ENCODE results near the gene ATG12. TPM values are rescaled to one million over a fixed set of nuclear protein-coding genes. Genes with fewer than 3 reads are reported as not detected.

The ATG12 gene
- total RNA-seq, 2 experiments from 2014 or later = 37.2 to 37.8 TPM

- no peak for TF ChIP-seq CTCF (IDR thresholded peaks at IDR 0.05)
- no peaks in the 10 kb centered on the region for H3K9me3 Mint-ChIP-seq
- intact Hi-C loops (cut with micrococcal nuclease) = no loop called here
- POLR2A ChIA-PET = no interaction called here
- H3K36me3 Mint-ChIP-seq (ENCODE audit: low read depth) = no peaks in the 10 kb centered on the region
- H3K4me3 Mint-ChIP-seq = no peak overlapping the region
- H3K4me1 Mint-ChIP-seq (ENCODE audit: low read depth) = no peaks in the 10 kb centered on the region
- no peak overlapping the region for H3K27ac Mint-ChIP-seq
- no peak for DNase-seq
- CTCF ChIA-PET = no interaction called here
- peaks cover 50% of the 10 kb centered on the region for H3K27me3 Mint-ChIP-seq
- ATAC-seq = no peak
These were observed 52.9 kb downstream of the ATG12 start for GRCh38 chr5:115788440-115788839.

GRCh38 chr5:115787426-115787825 lies 53.9 kb downstream of the ATG12 start:
- no peak for DNase-seq
- peaks cover 41% of the 10 kb centered on the region for H3K27me3 Mint-ChIP-seq
- no peak for TF ChIP-seq CTCF (IDR thresholded peaks at IDR 0.05)
- CTCF ChIA-PET = no interaction called here
- no peaks in the 10 kb centered on the region for H3K36me3 Mint-ChIP-seq (ENCODE audit: low read depth)
- H3K4me3 Mint-ChIP-seq = no peak overlapping the region
- intact Hi-C loops (cut with micrococcal nuclease) = no loop called here
- POLR2A ChIA-PET = no interaction called here
- H3K27ac Mint-ChIP-seq = no peak overlapping the region
- no peaks in the 10 kb centered on the region for H3K4me1 Mint-ChIP-seq (ENCODE audit: low read depth)
- no peaks in the 10 kb centered on the region for H3K9me3 Mint-ChIP-seq
- ATAC-seq = no peak

- intact Hi-C loops (cut with micrococcal nuclease) = no loop called here
- no peak for ATAC-seq
- ChIA-PET POLR2A (interaction anchor here (0.6 to 1.6 kb wide), 3 partner anchors 13 to 325 kb away, joined by 3 read pairs; no protein-coding TSS in a partner anchor), CTCF (interaction anchor here (1.5 kb wide), 1 partner anchor 12 kb away, joined by 7 read pairs; no protein-coding TSS in a partner anchor)
- Mint-ChIP-seq H3K36me3 (ENCODE audit: low read depth) (no peaks in the 10 kb centered on the region), H3K27me3 (peaks cover 38% of the 10 kb centered on the region), H3K27ac (no peak overlapping the region), H3K4me1 (ENCODE audit: low read depth) (no peaks in the 10 kb centered on the region), H3K4me3 (no peak overlapping the region), H3K9me3 (no peaks in the 10 kb centered on the region)
- DNase-seq = no peak
- no peak for TF ChIP-seq CTCF (IDR thresholded peaks at IDR 0.05)
These were observed 55.8 kb downstream of the ATG12 start for GRCh38 chr5:115785381-115786065.

- Mint-ChIP-seq H3K9me3 (no peaks in the 10 kb centered on the region), H3K27ac (no peak overlapping the region), H3K36me3 (ENCODE audit: low read depth) (no peaks in the 10 kb centered on the region), H3K4me1 (ENCODE audit: low read depth) (no peaks in the 10 kb centered on the region), H3K27me3 (peaks cover 21% of the 10 kb centered on the region), H3K4me3 (no peak overlapping the region)
- intact Hi-C loops (cut with micrococcal nuclease) = no loop called here
- ATAC-seq (no peak), DNase-seq (no peak)
- TF ChIP-seq CTCF (IDR thresholded peaks at IDR 0.05) = no peak
- POLR2A ChIA-PET = no interaction called here
- CTCF ChIA-PET = interaction anchor here (0.8 to 0.9 kb wide), 2 partner anchors 8 to 137 kb away, joined by 3 read pairs; no protein-coding TSS in a partner anchor
These were observed 62.9 kb downstream of the ATG12 start for GRCh38 chr5:115778417-115778816.

Other genes with a start within 250 kb of the ATG12 start
- under 1 TPM; 0.27 to 0.96 TPM for gene TICAM2, start 239.1 kb downstream of the ATG12 start, total RNA-seq
- 10 to 100 TPM; 39.9 to 44.6 TPM for gene TMED7, start 215.5 kb downstream of the ATG12 start, total RNA-seq
- under 1 TPM; 0.18 to 0.22 TPM for gene CDO1, start 24.9 kb downstream of the ATG12 start, total RNA-seq
- 100 to 1,000 TPM; 102 to 107 TPM for gene AP3S1, start 370 bp upstream of the ATG12 start, total RNA-seq
- gene LVRN, start 120.9 kb upstream of the ATG12 start, total RNA-seq = under 1 TPM; 0.27 to 0.29 TPM
- gene ARL14EPL, start 190.9 kb upstream of the ATG12 start, total RNA-seq = not detected
- gene COMMD10, start 243.5 kb upstream of the ATG12 start, total RNA-seq = 10 to 100 TPM; 16.7 to 20.8 TPM

Measured in activated CD8-positive, alpha-beta T cell treated with anti-CD3 and anti-CD28 coated beads for 36 hours (primary cell).